Stimulated activated CD8-positive, alpha-beta memory T cell treated with anti-CD3 and anti-CD28 coated beads, Interleukin-15, amount 100 ng/mL, for 4 hours (primary cell): ENCODE results near the gene MNT.

ENCODE experiments used
- DNase-seq, 2 donors: peaks; one replicate each; pipeline ENCODE4 v3.0.0-alpha.2; 2020; ENCODE audit warnings: low read depth in 2 of 2

Gene MNT

GRCh38 chr17:2416010-2416734 is 15.3 kb upstream of the MNT start:
- peak; percentile 59 to 76 for DNase-seq

- no peak for DNase-seq
These were observed 14.2 kb upstream of the MNT start for GRCh38 chr17:2415081-2415480.

- no peak for DNase-seq
These were observed 13.7 kb upstream of the MNT start for GRCh38 chr17:2414446-2415064.

GRCh38 chr17:2412561-2413021 is 11.7 kb upstream of the MNT start:
- no peak for DNase-seq

- no peak for DNase-seq
These were observed 10.1 kb upstream of the MNT start for GRCh38 chr17:2410951-2411350.

- no peak for DNase-seq
These were observed 6.3 kb upstream of the MNT start for GRCh38 chr17:2406903-2407790.

GRCh38 chr17:2406271-2406902 is 5.5 kb upstream of the MNT start:
- DNase-seq = no peak

GRCh38 chr17:2405247-2405926 is 4.5 kb upstream of the MNT start:
- no peak for DNase-seq

GRCh38 chr17:2403044-2403443 is 2.2 kb upstream of the MNT start:
- DNase-seq = no peak

GRCh38 chr17:2402544-2402943 is 1.7 kb upstream of the MNT start:
- DNase-seq = no peak

GRCh38 chr17:2401426-2402221 is 764 bp upstream of the MNT start:
- DNase-seq = peak; percentile 99

- peak; percentile 38 to 40 for DNase-seq
These were observed 390 bp downstream of the MNT start for GRCh38 chr17:2400474-2400866.

- DNase-seq = peak; percentile 82 to 85
These were observed 1.0 kb downstream of the MNT start for GRCh38 chr17:2399572-2400473.

GRCh38 chr17:2398655-2399571 is 1.9 kb downstream of the MNT start:
- peak in 1 of 2 donors; percentile 41 for DNase-seq

GRCh38 chr17:2398182-2398581 is 2.7 kb downstream of the MNT start:
- no peak for DNase-seq

GRCh38 chr17:2397247-2398171 is 3.4 kb downstream of the MNT start:
- no peak for DNase-seq

- no peak for DNase-seq
These were observed 4.2 kb downstream of the MNT start for GRCh38 chr17:2396568-2397246.
